Mesothelial cell of epicardium (in vitro differentiated cells): ENCODE data around the gene CPOX. TPM values are rescaled to one million over a fixed set of nuclear protein-coding genes. Genes with fewer than 3 reads are reported as not detected.

Source experiments
- DNase-seq, 2 experiments: peaks; one replicate each; pipeline ENCODE4 v3.0.0; 2021; ENCODE audit warnings: low spot score in 2 of 2; ENCODE audit not compliant: unreplicated experiment in 2 of 2
- H3K27ac Mint-ChIP-seq: 2 replicates; pipeline ENCODE4 v1.8.0; 2021; ENCODE audit warnings: mixed read lengths
- H3K27me3 Mint-ChIP-seq: 2 replicates; pipeline ENCODE4 v1.8.0; 2021; ENCODE audit warnings: low read depth, mixed read lengths
- H3K36me3 Mint-ChIP-seq: 2 replicates; pipeline ENCODE4 v1.8.0; 2021; ENCODE audit warnings: mixed read lengths
- H3K4me1 Mint-ChIP-seq: 2 replicates; pipeline ENCODE4 v1.8.0; 2021; ENCODE audit warnings: mixed read lengths
- H3K4me3 Mint-ChIP-seq: 2 replicates; pipeline ENCODE4 v1.8.0; 2021; ENCODE audit warnings: mild to moderate bottlenecking, moderate library complexity, mixed read lengths
- H3K9me3 Mint-ChIP-seq: 2 replicates; pipeline ENCODE4 v1.8.0; 2021; ENCODE audit warnings: mixed read lengths
- total RNA-seq: library from RNA; stranded (reverse); gene quantifications from 3 replicates; pipeline ENCODE4 v1.2.1, GENCODE V29; 2021
- TF ChIP-seq, protein P1 (sequence below): fragments of 200-600 bp; sonication (generic); IDR thresholded peaks from one replicate; pipeline ENCODE4 v1.5.0; 2021; ENCODE audit warnings: antibody characterized with exemption; ENCODE audit not compliant: unreplicated experiment

Gene CPOX
- total RNA-seq, 1 donor from 2014 or later, result 18.4 TPM

DNA sequence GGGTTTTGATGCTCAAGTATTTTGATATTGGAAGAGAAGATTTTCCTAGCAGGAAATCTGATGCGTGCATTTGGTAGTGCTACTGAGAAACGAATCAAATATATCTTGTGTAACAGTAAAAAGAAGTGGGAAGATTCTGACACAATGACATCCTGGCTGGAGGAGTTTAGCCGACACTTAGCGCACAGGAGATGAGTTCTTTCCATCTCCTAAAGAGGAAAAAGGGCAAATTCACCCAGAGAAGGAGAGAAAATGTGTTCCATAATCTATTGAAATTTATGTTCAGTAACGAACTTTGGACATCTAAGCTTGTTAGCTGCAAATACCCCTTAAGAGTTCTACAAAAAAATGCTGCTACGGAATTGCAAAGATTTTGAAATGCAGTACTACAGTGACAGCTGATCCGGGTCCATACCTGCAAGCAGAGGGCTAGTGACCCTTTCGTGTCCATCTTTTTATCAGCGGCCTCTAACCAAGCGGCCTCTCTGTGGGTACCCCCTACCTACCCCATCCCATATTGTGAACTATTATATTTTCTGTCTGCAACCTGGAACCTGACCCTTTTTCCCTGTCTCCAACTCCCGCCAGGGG is 971 bp downstream of the CPOX start:
- H3K27ac Mint-ChIP-seq, result peak overlapping the region; percentile 66
- peaks cover 18% of the 10 kb centered on the region for H3K4me1 Mint-ChIP-seq
- no peak for DNase-seq
- H3K4me3 Mint-ChIP-seq, result peak overlapping the region; percentile 85
- TF ChIP-seq, protein P1, sequence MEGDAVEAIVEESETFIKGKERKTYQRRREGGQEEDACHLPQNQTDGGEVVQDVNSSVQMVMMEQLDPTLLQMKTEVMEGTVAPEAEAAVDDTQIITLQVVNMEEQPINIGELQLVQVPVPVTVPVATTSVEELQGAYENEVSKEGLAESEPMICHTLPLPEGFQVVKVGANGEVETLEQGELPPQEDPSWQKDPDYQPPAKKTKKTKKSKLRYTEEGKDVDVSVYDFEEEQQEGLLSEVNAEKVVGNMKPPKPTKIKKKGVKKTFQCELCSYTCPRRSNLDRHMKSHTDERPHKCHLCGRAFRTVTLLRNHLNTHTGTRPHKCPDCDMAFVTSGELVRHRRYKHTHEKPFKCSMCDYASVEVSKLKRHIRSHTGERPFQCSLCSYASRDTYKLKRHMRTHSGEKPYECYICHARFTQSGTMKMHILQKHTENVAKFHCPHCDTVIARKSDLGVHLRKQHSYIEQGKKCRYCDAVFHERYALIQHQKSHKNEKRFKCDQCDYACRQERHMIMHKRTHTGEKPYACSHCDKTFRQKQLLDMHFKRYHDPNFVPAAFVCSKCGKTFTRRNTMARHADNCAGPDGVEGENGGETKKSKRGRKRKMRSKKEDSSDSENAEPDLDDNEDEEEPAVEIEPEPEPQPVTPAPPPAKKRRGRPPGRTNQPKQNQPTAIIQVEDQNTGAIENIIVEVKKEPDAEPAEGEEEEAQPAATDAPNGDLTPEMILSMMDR, result no peak
- H3K36me3 Mint-ChIP-seq, result peaks cover 4% of the 10 kb centered on the region
- no peaks in the 10 kb centered on the region for H3K9me3 Mint-ChIP-seq
- H3K27me3 Mint-ChIP-seq, result no peaks in the 10 kb centered on the region

DNA sequence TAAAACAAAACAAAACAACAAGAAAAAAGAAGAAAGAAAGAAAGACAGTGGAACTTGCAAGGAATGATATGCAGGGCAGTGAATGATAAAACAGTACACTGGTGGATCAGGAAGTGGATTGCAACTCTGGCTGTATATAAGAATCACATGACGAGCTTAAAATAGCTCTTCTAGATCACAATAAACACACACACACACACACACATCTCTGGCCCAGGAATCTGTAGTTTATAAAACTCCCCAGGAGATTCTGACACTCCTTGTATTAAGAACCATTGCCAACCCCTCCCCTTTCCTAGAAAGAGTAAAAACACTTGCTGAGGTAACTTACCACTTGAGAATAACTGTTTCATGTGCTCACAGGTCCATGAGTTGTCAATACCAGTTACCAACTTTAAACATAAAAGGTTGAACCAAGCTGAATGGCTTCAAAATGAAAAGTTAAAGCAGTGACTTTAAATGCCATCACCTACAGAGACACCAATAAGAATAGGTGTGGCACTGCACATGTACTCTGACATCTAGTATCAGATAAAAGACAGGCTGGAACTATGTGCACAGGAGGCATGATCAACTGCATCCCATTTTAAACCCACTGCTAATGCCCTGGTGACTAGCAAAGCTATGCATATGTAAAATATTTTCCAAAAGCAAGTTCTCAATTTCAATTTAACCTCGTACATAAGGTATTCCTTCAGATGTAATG is 3.9 kb downstream of the CPOX start:
- TF ChIP-seq, protein P1, result no peak
- peaks cover 20% of the 10 kb centered on the region for H3K36me3 Mint-ChIP-seq
- H3K4me3 Mint-ChIP-seq, result no peak overlapping the region

DNA sequence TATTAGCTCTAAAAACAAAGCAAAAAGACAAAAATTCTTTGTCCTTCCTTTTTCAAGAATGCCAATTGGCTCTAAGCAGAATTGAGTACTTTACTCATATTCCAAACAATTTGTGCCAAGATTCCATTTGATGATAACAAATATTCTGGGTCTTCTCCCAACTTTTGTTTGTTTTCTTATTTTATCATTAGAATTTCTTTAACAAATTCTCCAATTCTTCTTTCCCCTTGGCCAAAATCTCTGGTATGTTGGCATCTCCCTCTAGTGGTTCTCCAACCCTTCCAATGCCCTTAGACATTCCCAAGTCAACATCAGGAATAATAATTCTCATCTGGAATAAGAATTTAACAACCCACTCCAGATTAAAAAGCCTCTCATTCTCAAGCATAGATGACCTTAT is 5.3 kb downstream of the CPOX start:
- Mint-ChIP-seq H3K4me1 (peaks cover 15% of the 10 kb centered on the region), H3K36me3 (peaks cover 20% of the 10 kb centered on the region), H3K4me3 (no peak overlapping the region), H3K27me3 (no peaks in the 10 kb centered on the region), H3K9me3 (no peaks in the 10 kb centered on the region), H3K27ac (no peak overlapping the region)
- DNase-seq, result no peak
- TF ChIP-seq, protein P1, result no peak

More for the DNA sequence above, 3.9 kb downstream of the CPOX start:
- DNase-seq, result no peak
- Mint-ChIP-seq H3K27ac (no peak overlapping the region), H3K9me3 (no peaks in the 10 kb centered on the region), H3K27me3 (no peaks in the 10 kb centered on the region), H3K4me1 (peaks cover 18% of the 10 kb centered on the region)

DNA sequence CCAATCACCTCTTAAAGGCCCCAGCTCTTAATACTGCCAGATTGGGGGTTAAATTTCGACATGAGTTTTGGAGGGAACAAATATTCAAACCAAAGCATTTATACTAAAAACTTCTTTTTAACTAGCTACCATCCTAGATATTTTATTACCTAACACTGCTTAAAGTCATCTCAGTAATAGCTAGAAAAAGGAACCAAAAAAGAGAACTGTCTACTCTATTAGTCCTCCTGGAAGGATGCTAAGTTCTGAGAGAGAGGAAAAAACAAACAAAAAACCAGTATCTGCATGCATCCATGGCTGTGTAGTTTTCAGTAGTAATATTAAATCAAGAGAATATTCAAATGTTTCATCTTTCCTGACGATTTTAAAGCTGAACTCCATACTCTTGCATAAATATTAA is 5.8 kb downstream of the CPOX start:
- Mint-ChIP-seq H3K9me3 (no peaks in the 10 kb centered on the region), H3K27ac (no peak overlapping the region), H3K4me1 (peaks cover 12% of the 10 kb centered on the region), H3K27me3 (no peaks in the 10 kb centered on the region), H3K36me3 (peaks cover 24% of the 10 kb centered on the region), H3K4me3 (no peak overlapping the region)
- TF ChIP-seq, protein P1, result no peak
- no peak for DNase-seq

GRCh38 chr3:98584547-98584946 is 8.9 kb downstream of the CPOX start:
- DNase-seq, result no peak
- TF ChIP-seq, protein P1, result no peak
- Mint-ChIP-seq H3K4me1 (no peaks in the 10 kb centered on the region), H3K9me3 (no peaks in the 10 kb centered on the region), H3K4me3 (no peak overlapping the region), H3K27ac (no peak overlapping the region), H3K36me3 (peaks cover 32% of the 10 kb centered on the region), H3K27me3 (no peaks in the 10 kb centered on the region)
